Measurements from ENCODE around the gene SREBF2. TPM values are rescaled to one million over a fixed set of nuclear protein-coding genes. Genes with fewer than 3 reads are reported as not detected.
"Not testable (repeated sequence)": the region's sequence is repeated elsewhere in the genome, so short reads cannot be mapped to it uniquely, and the experiment has no call there.

SREBF2 gene
- total RNA-seq, 2 donors from 2014 or later = 58.7 to 84.0 TPM

DNA sequence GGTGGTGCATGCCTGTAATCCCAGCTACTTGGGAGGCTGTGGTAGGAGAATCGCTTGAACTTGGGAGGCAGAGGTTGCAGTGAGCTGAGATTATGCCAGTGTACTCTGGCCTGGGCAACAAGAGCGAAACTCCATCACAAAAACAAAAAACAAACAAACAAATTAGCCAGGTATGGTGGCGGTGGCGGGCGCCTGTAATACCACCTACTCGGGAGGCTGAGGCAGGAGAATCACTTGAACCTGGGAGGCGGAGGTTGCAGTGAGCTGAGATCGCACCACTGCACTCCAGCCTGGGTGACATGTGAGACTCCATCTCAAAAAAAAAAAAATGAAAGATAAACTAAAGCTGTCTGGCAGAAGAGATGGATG is 116.0 kb downstream of the SREBF2 start:
- ATAC-seq; intact Hi-C loops (cut with DNase I); DNase-seq: not testable (repeated sequence)

DNA sequence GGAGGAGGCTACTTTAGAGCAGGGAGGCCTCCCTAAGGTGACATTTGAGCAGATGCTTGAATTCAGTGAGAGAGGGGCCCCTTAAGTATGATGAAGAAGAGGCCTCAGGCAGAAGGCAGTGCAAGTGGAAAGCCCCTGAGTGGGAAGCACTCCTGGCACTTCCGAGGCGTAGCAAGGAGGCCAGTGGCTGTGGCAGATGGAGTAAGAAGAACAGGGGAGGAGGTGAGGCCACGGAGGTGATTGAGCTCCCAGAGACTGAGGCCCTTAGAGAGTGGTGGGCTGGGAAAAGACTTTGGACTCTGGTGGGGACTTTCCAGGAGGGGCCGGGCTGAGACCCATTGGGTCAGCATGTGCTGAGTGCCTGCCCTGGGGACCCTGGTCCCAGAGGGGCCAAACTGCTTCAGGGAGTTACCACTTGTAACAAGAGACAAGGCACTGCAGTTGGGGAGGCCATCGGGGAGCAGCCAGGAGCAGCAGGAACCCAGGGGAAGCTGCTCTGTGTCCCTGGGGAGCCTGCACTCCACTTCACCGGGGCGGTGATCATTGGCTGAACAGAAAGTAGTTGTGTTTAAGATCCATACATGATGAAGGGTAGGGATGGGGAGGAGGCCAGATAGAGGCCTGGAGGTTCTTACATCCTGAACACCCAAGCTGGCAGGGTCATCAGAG is 116.5 kb downstream of the SREBF2 start:
- no peak for ATAC-seq
- intact Hi-C loops (cut with DNase I) = no loop called here

DNA sequence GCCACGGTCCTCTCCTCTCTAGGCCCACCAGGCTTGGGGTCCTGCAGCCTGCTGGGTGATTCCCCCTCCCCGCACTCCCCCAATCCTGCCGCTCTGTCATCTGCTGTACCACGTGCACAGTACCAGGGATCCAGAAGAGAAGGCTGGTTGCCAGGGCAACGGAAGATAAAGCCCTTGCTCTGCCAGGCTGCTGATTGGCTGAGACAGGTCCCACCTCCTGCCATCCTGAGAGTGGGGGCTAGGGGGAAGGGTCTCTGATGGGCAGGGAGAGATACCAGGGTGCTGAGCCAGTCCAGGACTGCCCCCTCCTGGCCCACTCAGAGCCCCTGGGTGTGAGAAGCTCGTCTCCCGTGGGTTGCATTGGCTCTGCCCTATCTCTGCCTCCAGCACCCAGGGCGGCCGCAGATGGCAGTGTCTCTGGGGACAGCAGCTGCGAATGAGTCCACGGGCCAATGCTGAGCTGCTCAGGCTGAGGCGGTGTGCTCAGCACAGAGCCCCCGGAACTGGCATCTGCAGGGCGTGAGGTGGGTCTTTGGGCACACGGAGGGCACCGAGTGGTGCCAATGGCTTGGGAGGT is 119.1 kb downstream of the SREBF2 start, which contains the start of gene SMIM45:
SMIM45 (plus strand) TSS at position 253 of the 577 bp plus-strand sequence.
- intact Hi-C loops (cut with DNase I) = no loop called here
- DNase-seq (no peak), ATAC-seq (peak in 1 of 2 donors; percentile 50)

More for the DNA sequence above, 116.5 kb downstream of the SREBF2 start:
- DNase-seq = no peak

DNA sequence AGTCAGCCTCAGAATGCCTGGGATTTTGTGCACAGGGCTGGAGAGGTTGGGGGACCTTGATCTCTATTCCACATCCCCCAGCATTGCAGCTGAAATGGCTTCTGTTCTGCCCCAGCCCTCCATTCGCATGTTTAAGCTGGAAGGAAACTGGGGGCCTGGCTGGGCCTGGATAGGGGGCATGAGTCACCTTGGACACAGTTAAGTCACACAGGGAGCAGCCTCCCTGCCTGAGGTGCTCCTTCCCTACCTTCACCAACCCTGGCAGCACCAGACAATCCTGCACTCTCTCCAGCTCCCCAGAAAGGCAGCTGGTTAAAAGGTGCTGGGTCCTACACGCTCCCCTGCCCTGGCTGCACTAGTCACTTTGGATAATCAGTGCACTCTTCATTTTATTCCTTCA is 119.8 kb downstream of the SREBF2 start:
- intact Hi-C loops (cut with DNase I) = no loop called here
- ATAC-seq = no peak
- no peak for DNase-seq

Small RNAs within 50 kb of the gene (microRNA-seq; reads per million reads assigned to microRNA genes)
- 48.0 to 226 reads per million in 2 donors for gene MIR33A

Other genes with a start within 250 kb of the SREBF2 start
- gene PMM1, start 243.3 kb upstream of the SREBF2 start, total RNA-seq = 10 to 100 TPM; 13.0 to 22.1 TPM
- gene DESI1, start 212.1 kb upstream of the SREBF2 start, total RNA-seq = 10 to 100 TPM; 56.5 to 64.0 TPM
- 100 to 1,000 TPM; 141 to 169 TPM for gene XRCC6, start 211.8 kb upstream of the SREBF2 start, total RNA-seq
- 100 to 1,000 TPM; 178 to 226 TPM for gene SNU13, start 144.2 kb upstream of the SREBF2 start, total RNA-seq
- 1 to 10 TPM in 1 of 2 donors, under 1 TPM in 1; 0.42 to 1.7 TPM for gene MEI1, start 133.6 kb upstream of the SREBF2 start, total RNA-seq
- 1 to 10 TPM; 4.9 to 5.4 TPM for gene CCDC134, start 32.4 kb upstream of the SREBF2 start, total RNA-seq
- gene SHISA8, start 82.0 kb downstream of the SREBF2 start, total RNA-seq = 1 to 10 TPM; 1.1 to 3.3 TPM
- under 1 TPM; 0.29 to 0.44 TPM for gene TNFRSF13C, start 93.7 kb downstream of the SREBF2 start, total RNA-seq
- 1 to 10 TPM in 1 of 2 donors, under 1 TPM in 1; 0.79 to 2.0 TPM for gene CENPM, start 114.0 kb downstream of the SREBF2 start, total RNA-seq
- under 1 TPM; 0.09 to 0.24 TPM for gene SEPTIN3, start 136.3 kb downstream of the SREBF2 start, total RNA-seq
- gene WBP2NL, start 165.7 kb downstream of the SREBF2 start, total RNA-seq = under 1 TPM; 0.42 to 0.50 TPM
- 10 to 100 TPM; 16.7 to 21.1 TPM for gene NAGA, start 237.7 kb downstream of the SREBF2 start, total RNA-seq
- gene PHETA2, start 241.1 kb downstream of the SREBF2 start, total RNA-seq = 10 to 100 TPM in 1 of 2 donors, 1 to 10 TPM in 1; 8.7 to 11.3 TPM
- gene SMDT1, start 246.6 kb downstream of the SREBF2 start, total RNA-seq = 100 to 1,000 TPM; 119 to 151 TPM